Measurements from ENCODE around the gene MBP. TPM values are rescaled to one million over a fixed set of nuclear protein-coding genes. Genes with fewer than 3 reads are reported as not detected.

Gene MBP
- total and polyA plus RNA-seq, 2 of the 13 experiments (the other 11 are each of a cell fraction or from before 2014, with no cell fraction given) = 5.0 to 8.5 TPM

- no peak for TF ChIP-seq ZSCAN12 (CRISPR knock-in tag; IDR thresholded peaks at IDR 0.05)
Measured at GRCh38 chr18:77102259-77103040, 30.1 kb downstream of the MBP start (continued).

DNA sequence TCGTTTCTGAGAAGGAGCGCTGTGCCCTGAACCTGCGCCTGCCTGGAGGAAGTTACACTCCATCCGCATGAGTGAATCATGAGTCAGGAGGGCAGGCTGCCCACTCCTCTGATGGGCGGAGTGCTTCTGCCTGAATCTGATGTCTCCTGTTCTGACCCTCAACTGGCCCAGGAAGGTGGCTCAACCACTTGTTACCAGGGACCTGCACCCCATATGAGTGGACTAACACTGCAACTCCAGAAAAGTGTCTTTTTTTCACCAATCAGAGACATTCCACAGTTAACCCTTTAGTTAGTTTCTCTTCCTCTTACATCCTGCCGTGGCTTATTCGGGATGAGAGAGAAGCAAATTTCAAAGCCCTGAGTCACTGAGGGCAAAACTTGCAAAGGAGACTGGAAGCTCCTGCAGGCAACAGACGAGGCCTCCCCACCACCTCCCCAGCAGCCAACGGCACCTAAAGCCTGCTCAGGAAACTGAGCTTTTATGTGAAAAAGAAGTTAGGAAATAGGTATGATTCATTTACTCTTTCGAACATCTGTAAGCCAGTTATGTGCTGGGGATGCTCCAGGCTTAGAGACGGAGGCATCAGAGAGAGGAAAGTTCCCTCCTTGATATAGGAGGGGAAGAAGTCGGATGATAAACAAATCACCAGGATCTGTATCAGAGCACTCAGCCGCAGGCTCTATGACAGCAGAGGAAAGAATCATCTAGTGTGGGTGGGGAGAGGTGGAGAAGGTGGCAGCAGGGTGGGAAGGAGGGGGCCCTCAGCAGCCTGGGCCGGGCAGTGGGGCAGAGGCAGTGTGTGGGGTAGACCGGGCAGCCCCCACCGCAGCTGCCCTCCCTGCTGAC, 30.9 kb downstream of the MBP start:
- no peak overlapping the region for H3K4me2 ChIP-seq (ENCODE audit: low read depth, low read length)
- no peaks in the 10 kb centered on the region for H4K20me1 ChIP-seq (ENCODE audit: insufficient read depth, low read length)
- DNase-seq (ENCODE audit: low spot score) (no peak), FAIRE-seq (no peak), ATAC-seq (no peak)
- H3K27ac ChIP-seq (ENCODE audit: extremely low read length, insufficient read depth, low read length) = no peak overlapping the region
- no TSS peak for BruUV-seq (replicated peaks)
- in situ Hi-C loops (cut with HindIII; ENCODE audit: extremely low pct_ligation_motif_present, low pct_unique_long_range_greater_than_20kb) (no loop called here), intact Hi-C loops (cut with micrococcal nuclease; ENCODE audit: unreplicated experiment) (no loop called here)
- ChIA-PET POLR2A (no interaction called here), CTCF (ENCODE audit: low intra/inter-chr PET ratio, low total read pairs) (no interaction called here)
- no peaks in the 10 kb centered on the region for H3K79me2 ChIP-seq (ENCODE audit: insufficient read depth, low read length)
- WGBS (ENCODE audit: low lambda C conversion rate) = 90% methylated on average over 15 of the region's 16 CpGs
- no peak overlapping the region for H3K4me3 ChIP-seq (replicated peaks in 1 of 3; ENCODE audit: insufficient read depth in 1 of 3, low read depth in 2 of 3, low read length in 3 of 3)
- H3K9me3 ChIP-seq (ENCODE audit: low read length) = no peaks in the 10 kb centered on the region
- no peak overlapping the region for H2AFZ ChIP-seq (ENCODE audit: low read length)
- H3K4me1 ChIP-seq (ENCODE audit: insufficient read depth, low read length) = peaks cover 9% of the 10 kb centered on the region
- H3K27me3 ChIP-seq (ENCODE audit: control insufficient read depth in 1 of 2, insufficient read depth in 2 of 2, low read length in 2 of 2) = no peaks in the 10 kb centered on the region
- no peaks in the 10 kb centered on the region; a peak in 2 of 5 replicates for H3K36me3 ChIP-seq (replicated peaks in 1 of 2; ENCODE audit: control insufficient read depth in 1 of 2, insufficient read depth in 2 of 2, low read length in 2 of 2)
- H3K9ac ChIP-seq (ENCODE audit: insufficient read depth, low read depth, low read length) = no peak overlapping the region
- no peak for TF ChIP-seq TRIM24 (CRISPR knock-in tag; IDR thresholded peaks at IDR 0.05)
- TF ChIP-seq RNF219 (CRISPR knock-in tag; IDR thresholded peaks at IDR 0.05) = no peak
- TF ChIP-seq AHR (CRISPR knock-in tag; IDR thresholded peaks at IDR 0.05) = no peak
- TF ChIP-seq ZNF609 (CRISPR knock-in tag; IDR thresholded peaks at IDR 0.05; ENCODE audit: borderline replicate concordance) = no peak
- no peak for TF ChIP-seq MED1 (CRISPR knock-in tag; IDR thresholded peaks at IDR 0.05)
- TF ChIP-seq GTF2F1 (IDR thresholded peaks at IDR 0.05; ENCODE audit: low read length) = no peak
- no peak for TF ChIP-seq ZNF619 (CRISPR knock-in tag; IDR thresholded peaks at IDR 0.05)
- TF ChIP-seq CHD4 (IDR thresholded peaks at IDR 0.05; ENCODE audit: borderline replicate concordance, low read length) = no peak
- TF ChIP-seq ZNF652 (CRISPR knock-in tag; IDR thresholded peaks at IDR 0.05; ENCODE audit: borderline replicate concordance, low read depth) = no peak
- no peak for TF ChIP-seq HBP1 (CRISPR knock-in tag; IDR thresholded peaks at IDR 0.05; ENCODE audit: low read depth)

Measured in HepG2 (cell line).